GM12891 (cell line): Measurements from ENCODE around the gene UBE3B.

Experiments used
- POLR2A ChIP-seq: IDR thresholded peaks from 2 replicates; pipeline ENCODE4 v1.6.1; 2011; ENCODE audit warnings: low read depth, low read length, control low read depth
- POLR2AphosphoS5 ChIP-seq: IDR thresholded peaks from 2 replicates; pipeline ENCODE4 v1.6.1; 2011; ENCODE audit warnings: low read depth, low read length, control low read depth

DNA sequence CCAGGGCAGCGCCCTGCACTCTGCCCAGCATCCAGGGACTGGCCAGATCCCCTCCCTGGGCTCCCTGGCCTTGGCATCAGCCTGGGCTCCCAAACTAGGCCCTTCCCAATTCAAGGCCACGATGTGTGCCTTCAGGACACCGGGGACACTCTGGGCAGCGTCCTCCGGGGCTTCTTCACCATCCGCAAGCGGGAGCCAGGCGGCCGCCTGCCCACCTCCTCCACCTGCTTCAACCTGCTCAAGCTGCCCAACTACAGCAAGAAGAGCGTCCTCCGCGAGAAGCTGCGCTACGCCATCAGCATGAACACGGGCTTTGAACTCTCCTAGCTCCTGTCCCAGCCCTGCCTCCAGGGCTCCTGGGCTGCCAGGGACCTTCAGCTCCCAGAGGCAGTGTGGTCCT, 57.0 kb downstream of the UBE3B start:
- TF ChIP-seq POLR2A (no peak), POLR2AphosphoS5 (no peak)
